Ovary (tissue), 9 donors: ENCODE data around the gene MCUR1. TPM values are rescaled to one million over a fixed set of nuclear protein-coding genes. Genes with fewer than 3 reads are reported as not detected.

Experiments
- DNase-seq, 5 donors: peaks; one replicate each; pipeline ENCODE4 v3.0.0-alpha.2; 2019 to 2020
- H3K27ac ChIP-seq, 2 donors: fragments of 200-600 bp; one replicate each; pipeline versions ENCODE4 v1.5.1 to v1.8.0; 2019 to 2022
- H3K27me3 ChIP-seq: fragments of 200-600 bp; one replicate; pipeline ENCODE4 v1.8.0; 2022
- H3K36me3 ChIP-seq: fragments of 200-600 bp; sonication (generic); one replicate; pipeline ENCODE4 v1.5.1; 2019
- H3K4me1 ChIP-seq: one replicate; pipeline ENCODE4 v1.8.1; 2013; ENCODE audit warnings: mild to moderate bottlenecking, moderate library complexity; ENCODE audit not compliant: insufficient read depth
- H3K4me3 ChIP-seq: fragments of 200-600 bp; sonication (generic); one replicate; pipeline ENCODE4 v1.5.1; 2017
- H3K9me3 ChIP-seq, 2 donors: fragments of 200-600 bp in 1 of 2; sonication (generic) in 1 of 2; one replicate each; pipeline versions ENCODE4 v1.5.1 to v1.8.1; 2013 to 2019; ENCODE audit warnings: mild to moderate bottlenecking in 1 of 2, moderate library complexity in 1 of 2
- EP300 ChIP-seq: sonication (generic); formaldehyde crosslinking; IDR thresholded peaks from one replicate; pipeline ENCODE4 v1.6.1; 2017; ENCODE audit warnings: antibody characterized with exemption
- POLR2A ChIP-seq: fragments of 450-650 bp; IDR thresholded peaks from one replicate; pipeline ENCODE4 v1.6.1; 2017; ENCODE audit warnings: antibody characterized with exemption, mild to moderate bottlenecking, moderate library complexity
- WGBS, 3 donors: extraction: QIAGEN DNeasy Blood & Tissue Kit in 1 of 3; methylation state at CpG; one replicate each; pipeline versions ENCODE4 v1.1.5 to v1.1.7; 2013 to 2017; 5-methylcytosine and 5-hydroxymethylcytosine counted together
- intact Hi-C, 4 donors: fragments of 100-400 bp; cut with DNase I; formaldehyde crosslinking; loops; one replicate each; pipeline versions ENCODE4 v1.11.0 to v1.15.1; 2022 to 2023
- polyA plus RNA-seq, 2 donors: library from polyadenylated mRNA; stranded (reverse); fragments of 200-250 nt in 1 of 2; fragments of 350-450 nt in 1 of 2; fragmentation: Illumina TruSeq in 1 of 2; extraction: RNeasy Lipid Tissue Mini Kit (QIAGEN cat#74804) in 1 of 2; gene quantifications; one replicate each; pipeline ENCODE4 v1.2.3, GENCODE V29; 2013 to 2014
- total RNA-seq, 7 donors: library from RNA; depleted of rRNA in 2 of 7; stranded (reverse); fragments of >200 nt in 2 of 7; fragmentation: NEBNext Ultra II Directional in 3 of 7; extraction: Animal tissue kit (Norgen Biotek cat#: 25700) in 3 of 7; gene quantifications; one replicate each; pipeline versions ENCODE4 v1.1.0 to v1.2.4, GENCODE V29; 2016 to 2023
- TF ChIP-seq, protein P1 (sequence below), 3 donors: fragments of 450-650 bp in 2 of 3; fragments of 200-600 bp in 1 of 3; IDR thresholded peaks; one replicate each; pipeline versions ENCODE4 v1.5.1 to v1.8.0; 2016 to 2022; ENCODE audit warnings: antibody characterized with exemption in 3 of 3, mild to moderate bottlenecking in 1 of 3
- donor health status: DM: no; HTN: no; CAD: no; lungs with moderate emphysema.
- donor health status: DM: no; HTN: no; CAD: no.
- donor health status: Bipolar disorder and iron deficiency.
- donor health status: DM: yes; HTN: yes; CAD: no.
- donor health status: DM: no; HTN: no; CAD: no.
- donor health status: DM: yes; HTN: yes; CAD: no.

Gene MCUR1
- total and polyA plus RNA-seq, 9 donors: 5.1 to 20.0 (median 9.3) TPM

DNA sequence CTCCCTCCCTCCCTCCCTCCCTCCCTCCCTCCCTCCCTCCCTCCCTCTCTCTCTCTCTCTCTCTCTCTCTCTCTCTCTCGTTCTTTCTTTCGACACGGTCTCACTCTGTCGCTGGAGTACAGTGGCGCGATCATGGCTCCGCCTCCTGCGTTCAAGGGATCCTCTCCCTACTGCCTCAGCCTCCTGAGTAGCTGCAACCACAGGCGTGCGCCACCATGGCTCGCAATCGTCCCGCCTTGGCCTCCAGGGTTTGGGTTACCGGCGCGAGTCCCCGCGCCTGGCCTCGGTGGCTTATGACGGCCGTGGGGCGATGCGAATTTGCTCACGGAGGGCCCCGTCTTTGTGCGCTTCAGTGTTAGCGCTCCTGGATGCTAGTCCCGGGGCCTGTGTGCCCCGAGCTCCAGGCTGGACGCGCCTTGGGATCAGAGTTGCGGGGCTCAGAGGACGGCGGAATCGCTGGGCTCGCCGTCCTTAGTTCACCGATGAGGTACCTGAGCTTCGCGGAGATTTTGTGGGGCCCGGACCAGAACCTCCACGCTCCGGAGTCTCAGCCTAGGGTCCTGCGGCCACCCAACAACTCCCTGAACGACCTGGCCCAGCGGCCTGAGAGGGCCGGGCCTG is 45.2 kb downstream of the MCUR1 start:
- Histone ChIP-seq H3K27me3 (no peaks in the 10 kb centered on the region), H3K9me3 (no peaks in the 10 kb centered on the region), H3K36me3 (no peaks in the 10 kb centered on the region), H3K4me1 (no peaks in the 10 kb centered on the region), H3K4me3 (no peak overlapping the region), H3K27ac (no peak overlapping the region)
- intact Hi-C loops: loop anchor here in 2 of 4 donors (5.0 to 10.0 kb wide), 3 partner anchors 152 to 197 kb away; partner anchors contain the start of genes NOL7 (in 2 of the 2) and SIRT5 (in 1 of the 2)
- 90 to 95% (median 94%) methylated on average over 45 to 47 of the region's 47 CpGs for WGBS, 3 donors
- DNase-seq: no peak
- TF ChIP-seq POLR2A (no peak), EP300 (no peak)
- TF ChIP-seq, protein P1, sequence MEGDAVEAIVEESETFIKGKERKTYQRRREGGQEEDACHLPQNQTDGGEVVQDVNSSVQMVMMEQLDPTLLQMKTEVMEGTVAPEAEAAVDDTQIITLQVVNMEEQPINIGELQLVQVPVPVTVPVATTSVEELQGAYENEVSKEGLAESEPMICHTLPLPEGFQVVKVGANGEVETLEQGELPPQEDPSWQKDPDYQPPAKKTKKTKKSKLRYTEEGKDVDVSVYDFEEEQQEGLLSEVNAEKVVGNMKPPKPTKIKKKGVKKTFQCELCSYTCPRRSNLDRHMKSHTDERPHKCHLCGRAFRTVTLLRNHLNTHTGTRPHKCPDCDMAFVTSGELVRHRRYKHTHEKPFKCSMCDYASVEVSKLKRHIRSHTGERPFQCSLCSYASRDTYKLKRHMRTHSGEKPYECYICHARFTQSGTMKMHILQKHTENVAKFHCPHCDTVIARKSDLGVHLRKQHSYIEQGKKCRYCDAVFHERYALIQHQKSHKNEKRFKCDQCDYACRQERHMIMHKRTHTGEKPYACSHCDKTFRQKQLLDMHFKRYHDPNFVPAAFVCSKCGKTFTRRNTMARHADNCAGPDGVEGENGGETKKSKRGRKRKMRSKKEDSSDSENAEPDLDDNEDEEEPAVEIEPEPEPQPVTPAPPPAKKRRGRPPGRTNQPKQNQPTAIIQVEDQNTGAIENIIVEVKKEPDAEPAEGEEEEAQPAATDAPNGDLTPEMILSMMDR (IDR thresholded peaks at IDR 0.05): no peak

DNA sequence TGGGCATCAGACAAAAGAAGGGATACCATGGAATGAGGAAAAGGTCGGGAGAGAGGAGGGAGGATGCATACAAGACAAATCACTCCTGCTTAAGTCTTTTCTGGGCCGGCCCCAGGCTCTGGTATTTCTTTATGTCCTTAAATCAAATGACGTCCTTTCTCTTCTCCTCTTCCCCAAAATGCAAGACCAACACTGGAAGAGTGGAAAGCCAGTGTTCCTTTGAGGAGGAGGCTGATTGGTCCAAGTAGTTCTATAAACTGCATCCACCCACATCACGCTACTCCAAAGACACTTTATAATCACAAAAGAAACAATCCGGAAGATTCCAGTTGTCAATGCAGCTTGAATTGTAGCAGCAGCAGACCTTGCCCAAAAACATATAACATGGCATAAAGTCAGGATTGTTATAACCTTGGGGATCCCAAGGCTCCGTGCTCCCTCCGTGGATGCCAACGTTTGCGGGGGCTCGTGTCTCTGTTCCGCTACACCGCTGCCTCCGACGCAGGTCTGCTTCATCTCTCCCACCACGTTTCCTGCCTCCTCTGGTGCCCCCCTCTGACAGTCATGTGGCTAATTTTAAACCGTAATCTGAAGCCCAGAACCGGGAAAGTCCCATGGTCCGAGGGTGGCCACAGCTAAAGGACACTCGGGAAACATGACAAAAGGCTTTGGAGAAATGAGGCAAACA is 47.1 kb downstream of the MCUR1 start:
- H3K27ac ChIP-seq: no peak overlapping the region
- H3K9me3 ChIP-seq: no peaks in the 10 kb centered on the region
- WGBS, 3 donors: 2 to 4% (median 3%) methylated on average over 19 of the region's 19 CpGs
- TF ChIP-seq EP300 (no peak), POLR2A (no peak)
- peaks cover 3% of the 10 kb centered on the region for H3K4me1 ChIP-seq
- DNase-seq: peak; percentile 61 to 74 (median 63)
- intact Hi-C loops: loop anchor here in 2 of 4 donors (5.0 to 10.0 kb wide), 3 partner anchors 150 to 195 kb away; partner anchors contain the start of genes NOL7 (in 2 of the 2) and SIRT5 (in 1 of the 2)
- no peaks in the 10 kb centered on the region for H3K36me3 ChIP-seq
- H3K4me3 ChIP-seq: peak overlapping the region; percentile 33
- H3K27me3 ChIP-seq: no peaks in the 10 kb centered on the region

DNA sequence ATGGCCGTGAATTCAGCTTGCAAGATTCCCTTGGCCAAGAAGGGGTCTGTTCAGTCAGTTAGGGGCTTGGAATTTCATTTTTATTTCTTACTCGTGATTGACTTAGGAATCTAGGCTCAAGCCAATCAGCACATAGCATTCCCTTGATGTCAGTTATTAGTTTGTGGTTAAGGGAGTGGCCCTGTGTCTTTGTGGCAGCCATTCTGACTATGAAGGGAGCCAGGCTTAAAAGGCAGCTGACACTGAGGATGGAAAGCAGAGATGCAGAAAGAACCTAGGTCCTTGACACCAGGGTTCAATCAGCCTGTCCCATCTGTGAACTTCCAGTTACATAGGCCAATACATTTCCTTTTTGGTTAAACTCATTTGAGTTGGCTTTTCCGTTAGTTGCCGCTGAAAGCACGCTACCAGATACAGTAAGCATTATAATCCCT is 48.1 kb downstream of the MCUR1 start:
- 78 to 80% (median 80%) methylated on average over 5 of the region's 5 CpGs for WGBS, 3 donors
- intact Hi-C loops: loop anchor here in 2 of 4 donors (5.0 to 10.0 kb wide), 3 partner anchors 149 to 194 kb away; partner anchors contain the start of genes NOL7 (in 2 of the 2) and SIRT5 (in 1 of the 2)
- no peaks in the 10 kb centered on the region for H3K27me3 ChIP-seq
- TF ChIP-seq, protein P1 (IDR thresholded peaks at IDR 0.05): no peak
- no peak for TF ChIP-seq POLR2A
- H3K9me3 ChIP-seq: no peaks in the 10 kb centered on the region
- peaks cover 6% of the 10 kb centered on the region for H3K4me1 ChIP-seq
- H3K4me3 ChIP-seq: no peak overlapping the region
- no peak for DNase-seq
- H3K36me3 ChIP-seq: no peaks in the 10 kb centered on the region
- no peak overlapping the region for H3K27ac ChIP-seq

DNA sequence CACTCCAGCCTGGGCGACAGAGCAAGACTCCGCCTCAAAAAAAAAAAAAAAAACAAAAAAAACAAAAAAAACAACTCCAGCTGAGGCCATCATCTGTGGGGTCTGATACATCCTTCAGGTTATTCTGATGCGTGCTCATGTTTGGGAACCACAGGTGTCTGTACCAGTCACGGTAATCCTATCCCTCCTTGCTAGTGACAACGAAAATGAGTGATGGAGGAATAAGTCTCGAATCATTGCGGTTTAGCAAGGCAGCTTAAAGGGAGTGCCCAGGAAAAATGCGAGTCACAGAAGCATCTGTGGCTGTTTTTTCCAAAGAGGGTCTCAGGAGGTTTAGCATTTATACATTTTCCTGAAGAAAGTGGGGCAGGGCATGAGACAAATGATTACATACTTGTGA is 48.8 kb downstream of the MCUR1 start:
- no peak overlapping the region for H3K4me3 ChIP-seq
- H3K9me3 ChIP-seq: no peaks in the 10 kb centered on the region
- intact Hi-C loops: loop anchor here in 2 of 4 donors (5.0 to 10.0 kb wide), 3 partner anchors 148 to 193 kb away; partner anchors contain the start of genes NOL7 (in 2 of the 2) and SIRT5 (in 1 of the 2)
- no peak for DNase-seq
- H3K36me3 ChIP-seq: no peaks in the 10 kb centered on the region
- peaks cover 7% of the 10 kb centered on the region for H3K4me1 ChIP-seq
- TF ChIP-seq, protein P1 (IDR thresholded peaks at IDR 0.05): no peak
- no peak for TF ChIP-seq POLR2A
- TF ChIP-seq EP300: no peak
- no peak overlapping the region for H3K27ac ChIP-seq
- H3K27me3 ChIP-seq: no peaks in the 10 kb centered on the region
- 82 to 86% (median 84%) methylated on average over 8 of the region's 8 CpGs for WGBS, 3 donors
